IMR-90 (cell line): ENCODE measurements around the gene ERCC1. TPM values are rescaled to one million over a fixed set of nuclear protein-coding genes. Genes with fewer than 3 reads are reported as not detected.

ENCODE experiments used
- ATAC-seq: fragments of 200-7000 bp; cut with Tn5 transposase; 2 replicates; pipeline ENCODE4 v1.9.1; 2020; ENCODE audit warnings: low read depth, mild to moderate bottlenecking, moderate library complexity
- BruUV-seq: library from RNA; stranded (reverse); fragments of 400-500 nt; replicated peaks from 2 replicates; lab custom pipeline; 2021; lab: Mats Ljungman, UMichigan
- CTCF ChIA-PET: fragments of 300-600 bp; formaldehyde crosslinking; extraction: SDS; loops from one replicate; lab custom pipeline; 2021; ENCODE audit warnings: antibody characterized with exemption; lab: Yijun Ruan, JAX
- POLR2A ChIA-PET: fragments of 300-600 bp; sonication (Branson Sonifier 250); formaldehyde crosslinking; loops from one replicate; lab custom pipeline; 2022; ENCODE audit warnings: antibody characterized with exemption; ENCODE audit not compliant: unreplicated experiment; lab: Charles Lee
- DNase-seq: peaks from one replicate; pipeline ENCODE4 v3.0.0; 2013
- H2AFZ ChIP-seq: replicated peaks from 2 replicates; pipeline ENCODE3; 2013; ENCODE audit warnings: low read length, mild to moderate bottlenecking; ENCODE audit not compliant: poor library complexity
- H2AK5ac ChIP-seq: 2 replicates; pipeline ENCODE4 v1.6.1; 2013; ENCODE audit warnings: low read depth, low read length, inconsistent platforms
- H2AK9ac ChIP-seq: replicated peaks from 2 replicates; pipeline ENCODE3; 2013; ENCODE audit warnings: mild to moderate bottlenecking, low read depth, low read length, moderate library complexity; ENCODE audit not compliant: poor library complexity
- H2BK120ac ChIP-seq: 2 replicates; pipeline ENCODE4 v1.6.1; 2013; ENCODE audit warnings: low read depth, low read length, inconsistent platforms
- H2BK15ac ChIP-seq: 3 replicates; pipeline ENCODE4 v1.6.1; 2013; ENCODE audit warnings: low read depth, low read length, inconsistent platforms
- H2BK20ac ChIP-seq: 2 replicates; pipeline ENCODE4 v1.6.1; 2013; ENCODE audit warnings: low read depth, mild to moderate bottlenecking, inconsistent platforms, low read length, moderate library complexity
- H2BK5ac ChIP-seq: 2 replicates; pipeline ENCODE4 v1.6.1; 2013; ENCODE audit warnings: mild to moderate bottlenecking, low read depth, low read length, inconsistent platforms; ENCODE audit not compliant: poor library complexity, severe bottlenecking
- H3K14ac ChIP-seq: replicated peaks from 2 replicates; pipeline ENCODE4 v1.6.1; 2013; ENCODE audit warnings: low read depth, low read length, inconsistent platforms
- H3K18ac ChIP-seq: 2 replicates; pipeline ENCODE4 v1.6.1; 2013; ENCODE audit warnings: low read depth, low read length, control low read depth
- H3K23ac ChIP-seq: 2 replicates; pipeline ENCODE4 v1.6.1; 2013; ENCODE audit warnings: low read depth, low read length, inconsistent platforms
- H3K27ac ChIP-seq: 2 replicates; pipeline ENCODE4 v1.5.1; 2013; ENCODE audit warnings: mild to moderate bottlenecking, control low read depth, low read length; ENCODE audit not compliant: insufficient read depth
- H3K27me3 ChIP-seq: 2 replicates; pipeline ENCODE4 v1.6.1; 2013; ENCODE audit warnings: low read length; ENCODE audit not compliant: control insufficient read depth, insufficient read depth
- H3K36me3 ChIP-seq: 2 replicates; pipeline ENCODE4 v1.6.1; 2013; ENCODE audit warnings: low read length, mixed read lengths; ENCODE audit not compliant: control insufficient read depth, insufficient read depth
- H3K4ac ChIP-seq: 2 replicates; pipeline ENCODE4 v1.6.1; 2013; ENCODE audit warnings: low read depth, low read length, inconsistent platforms
- H3K4me1 ChIP-seq: 2 replicates; pipeline ENCODE4 v1.6.1; 2013; ENCODE audit warnings: low read length, mixed read lengths; ENCODE audit not compliant: control insufficient read depth, insufficient read depth
- H3K4me2 ChIP-seq: 2 replicates; pipeline ENCODE4 v1.6.1; 2013; ENCODE audit warnings: low read depth, mild to moderate bottlenecking, control low read depth, low read length, moderate library complexity
- H3K4me3 ChIP-seq: 2 replicates; pipeline ENCODE4 v1.5.1; 2013; ENCODE audit warnings: low read depth, mild to moderate bottlenecking, control low read depth, low read length, moderate library complexity; ENCODE audit not compliant: insufficient read depth
- H3K56ac ChIP-seq: 2 replicates; pipeline ENCODE4 v1.6.1; 2013; ENCODE audit warnings: low read length, inconsistent platforms; ENCODE audit not compliant: insufficient read depth; ENCODE audit errors: extremely low read depth
- H3K79me1 ChIP-seq, 2 experiments: 2 replicates each; pipeline ENCODE4 v1.6.1; 2013; ENCODE audit warnings: low read length in 2 of 2, inconsistent platforms in 1 of 2, low read depth in 1 of 2
- H3K9ac ChIP-seq: 2 replicates; pipeline ENCODE4 v1.6.1; 2013; ENCODE audit warnings: low read depth, low read length, control low read depth
- H3K9me1 ChIP-seq: 2 replicates; pipeline ENCODE4 v1.6.1; 2013; ENCODE audit warnings: low read length, inconsistent platforms; ENCODE audit not compliant: insufficient read depth
- H3K9me3 ChIP-seq: 2 replicates; pipeline ENCODE4 v1.6.1; 2013; ENCODE audit warnings: low read length; ENCODE audit not compliant: control insufficient read depth, insufficient read depth
- H4K20me1 ChIP-seq: 2 replicates; pipeline ENCODE4 v1.6.1; 2013; ENCODE audit warnings: low read length, inconsistent platforms; ENCODE audit not compliant: insufficient read depth
- H4K5ac ChIP-seq: 2 replicates; pipeline ENCODE4 v1.6.1; 2013; ENCODE audit warnings: mild to moderate bottlenecking, low read depth, low read length, control low read depth
- H4K8ac ChIP-seq, 2 experiments: 2 replicates each; pipeline ENCODE4 v1.6.1; 2013; ENCODE audit warnings: low read depth in 2 of 2, low read length in 2 of 2, control low read depth in 1 of 2, inconsistent platforms in 1 of 2
- H4K91ac ChIP-seq: 2 replicates; pipeline ENCODE4 v1.6.1; 2013; ENCODE audit warnings: low read depth, low read length, inconsistent platforms; ENCODE audit not compliant: insufficient read depth
- FOS ChIP-seq: fragments of 150-350 bp; IDR thresholded peaks from 2 replicates; pipeline ENCODE4 v1.6.1; 2016; ENCODE audit warnings: low read depth, low read length
- MXI1 ChIP-seq: IDR thresholded peaks from 2 replicates; pipeline ENCODE4 v1.6.1; 2012; ENCODE audit warnings: low read depth, mild to moderate bottlenecking, low read length, moderate library complexity, borderline replicate concordance
- RCOR1 ChIP-seq: IDR thresholded peaks from 2 replicates; pipeline ENCODE4 v1.6.1; 2012; ENCODE audit warnings: mild to moderate bottlenecking, low read length, improper control_type of control experiment; ENCODE audit not compliant: insufficient replicate concordance
- RFX5 ChIP-seq: IDR thresholded peaks from 2 replicates; pipeline ENCODE4 v1.8.0; 2012; ENCODE audit warnings: low read depth, mild to moderate bottlenecking, low read length, moderate library complexity
- WGBS, 2 experiments: methylation state at CpG; one replicate each; pipeline versions ENCODE4 v1.1.5 to v1.1.7; 2013; ENCODE audit warnings: missing lambda C conversion rate in 2 of 2; ENCODE audit not compliant: insufficient read length in 1 of 2; ENCODE audit errors: extremely low coverage in 2 of 2; 5-methylcytosine and 5-hydroxymethylcytosine counted together
- dilution Hi-C: fragments of 300-500 bp; cut with HindIII; formaldehyde crosslinking; loops from one replicate; pipeline ENCODE4 v1.14.3; 2018; ENCODE audit warnings: low sequenced_read_pairs; ENCODE audit not compliant: unreplicated experiment
- in situ Hi-C: fragments of 300-500 bp; cut with MboI; formaldehyde crosslinking; loops from 3 replicates; pipeline ENCODE4 v1.14.3; 2019; ENCODE audit warnings: low sequenced_read_pairs, inconsistent platforms, mixed read lengths
- intact Hi-C: fragments of 100-400 bp; cut with micrococcal nuclease; formaldehyde crosslinking; loops from 2 replicates; pipeline ENCODE4 v1.10.0; 2022
- polyA plus RNA-seq, 3 experiments: library from polyadenylated mRNA; depleted of rRNA; stranded (reverse); fragments of >200 nt; gene quantifications; 2 replicates each; pipeline ENCODE4 v1.2.3, GENCODE V29; 2012; ENCODE audit warnings: low replicate concordance in 1 of 3
- total RNA-seq: library from RNA; depleted of rRNA; stranded (reverse); fragments of >200 nt; gene quantifications from 2 replicates; pipeline ENCODE4 v1.2.3, GENCODE V29; 2012
- TF ChIP-seq, protein P1 (sequence below): fragments of 150-350 bp; IDR thresholded peaks from 2 replicates; pipeline ENCODE4 v1.6.1; 2016; ENCODE audit warnings: low read depth, mild to moderate bottlenecking, low read length, moderate library complexity, borderline replicate concordance

Gene ERCC1
- total and polyA plus RNA-seq, 2 of the 4 experiments (the other 2 are of a cell fraction), result 84.2 to 132 TPM

DNA sequence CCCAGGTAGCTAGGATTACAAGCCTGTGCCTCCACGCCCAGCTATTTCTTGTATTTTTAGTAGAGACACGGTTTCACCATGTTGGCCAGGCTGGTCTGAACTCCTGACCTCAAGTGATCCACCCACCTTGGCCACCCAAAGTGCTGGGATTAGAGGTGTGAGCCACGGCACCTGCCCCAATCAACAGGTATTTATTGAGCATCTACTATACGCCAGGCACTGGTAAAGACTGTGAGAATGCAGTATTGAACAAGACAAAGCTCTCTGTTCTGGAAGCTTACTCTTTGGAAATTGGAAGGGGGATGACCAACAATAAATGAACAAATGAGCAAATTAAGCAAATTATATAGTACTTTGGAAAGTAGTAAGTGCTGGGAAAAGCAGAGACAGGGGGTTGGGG is 21.4 kb upstream of the ERCC1 start:
- in situ Hi-C loops, result no loop called here
- H2AK5ac ChIP-seq, result no peak overlapping the region

More for the DNA sequence above, 21.4 kb upstream of the ERCC1 start:
- BruUV-seq, result no TSS peak
- Histone ChIP-seq H4K91ac (no peak overlapping the region), H3K56ac (no peak overlapping the region), H3K4me2 (no peak overlapping the region), H2BK120ac (no peak overlapping the region), H3K9ac (no peak overlapping the region), H2AFZ (no peak overlapping the region), H4K5ac (no peak overlapping the region), H2BK15ac (no peak overlapping the region), H3K27ac (no peak overlapping the region), H2BK5ac (no peak overlapping the region), H3K14ac (no peak overlapping the region), H3K9me3 (no peaks in the 10 kb centered on the region), H3K79me1 (peaks cover 0 to 24% of the 10 kb centered on the region in 2 experiments; a peak in 2 of 4 replicates), H3K27me3 (no peaks in the 10 kb centered on the region), H3K23ac (no peak overlapping the region), H2BK20ac (no peak overlapping the region), H3K36me3 (no peaks in the 10 kb centered on the region), H3K4me1 (peaks cover 18% of the 10 kb centered on the region), H3K18ac (no peak overlapping the region), H4K8ac (no peak overlapping the region), H2AK9ac (no peak overlapping the region), H3K9me1 (no peaks in the 10 kb centered on the region; the same call in 1 of the 2 replicates), H4K20me1 (no peaks in the 10 kb centered on the region), H3K4me3 (no peak overlapping the region), H3K4ac (no peak overlapping the region)
- ChIA-PET CTCF (interaction anchor here (0.6 to 1.7 kb wide), 2 partner anchors 34 to 337 kb away, joined by 4 to 5 read pairs; partner anchors contain the start of gene DMPK), POLR2A (no interaction called here)
- intact Hi-C loops, result no loop called here
- dilution Hi-C loops, result no loop called here
- TF ChIP-seq RFX5 (no peak), MXI1 (no peak), FOS (no peak), RCOR1 (no peak)
- TF ChIP-seq, protein P1, sequence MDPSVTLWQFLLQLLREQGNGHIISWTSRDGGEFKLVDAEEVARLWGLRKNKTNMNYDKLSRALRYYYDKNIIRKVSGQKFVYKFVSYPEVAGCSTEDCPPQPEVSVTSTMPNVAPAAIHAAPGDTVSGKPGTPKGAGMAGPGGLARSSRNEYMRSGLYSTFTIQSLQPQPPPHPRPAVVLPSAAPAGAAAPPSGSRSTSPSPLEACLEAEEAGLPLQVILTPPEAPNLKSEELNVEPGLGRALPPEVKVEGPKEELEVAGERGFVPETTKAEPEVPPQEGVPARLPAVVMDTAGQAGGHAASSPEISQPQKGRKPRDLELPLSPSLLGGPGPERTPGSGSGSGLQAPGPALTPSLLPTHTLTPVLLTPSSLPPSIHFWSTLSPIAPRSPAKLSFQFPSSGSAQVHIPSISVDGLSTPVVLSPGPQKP, result no peak
- no peak for DNase-seq
- 95% methylated on average over 3 of the region's 4 CpGs; no CpG with 5 or more reads in 1 of the 2 experiments for WGBS, 2 experiments
- ATAC-seq, result no peak
